Erythroblast (primary cell): Measurements from ENCODE around the gene HACD2.

Experiments
- GATA1 ChIP-seq: IDR thresholded peaks from 2 replicates; pipeline ENCODE4 v1.6.1; 2011; ENCODE audit warnings: low read depth, mild to moderate bottlenecking, control low read depth, low read length, moderate library complexity
- POLR2A ChIP-seq: IDR thresholded peaks from 2 replicates; pipeline ENCODE4 v1.6.1; 2011; ENCODE audit warnings: mild to moderate bottlenecking, low read length

DNA sequence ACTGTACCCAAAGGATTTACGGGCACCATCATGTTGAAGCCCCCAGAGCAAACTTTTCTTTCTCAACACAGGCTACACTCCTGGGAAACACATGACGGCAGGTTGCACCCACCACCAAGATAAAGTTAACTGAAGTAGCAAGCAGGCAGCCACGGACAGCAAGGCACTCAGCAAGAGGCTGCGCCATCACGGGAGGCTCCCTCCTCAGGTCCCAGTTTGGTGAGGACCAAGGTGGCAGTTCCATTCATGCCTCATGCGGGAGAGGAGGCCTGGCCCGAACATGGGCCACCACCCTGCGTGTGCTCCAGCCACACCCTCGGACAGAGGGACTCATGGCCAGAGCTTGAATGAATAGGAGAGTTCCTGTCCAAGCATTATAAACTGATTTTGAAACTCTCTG is 142.7 kb downstream of the HACD2 start:
- TF ChIP-seq POLR2A, result no peak
- TF ChIP-seq GATA1, result no peak
